ENCODE results near the gene DYNC1H1.
A peak's percentile ranks its signal among the peaks of the same experiment; 100 is the strongest.

The DYNC1H1 gene

GRCh38 chr14:102035914-102036313, 71.5 kb downstream of the DYNC1H1 start:
- DNase-seq (ENCODE audit: low spot score): no peak
- FAIRE-seq: no peak

DNA sequence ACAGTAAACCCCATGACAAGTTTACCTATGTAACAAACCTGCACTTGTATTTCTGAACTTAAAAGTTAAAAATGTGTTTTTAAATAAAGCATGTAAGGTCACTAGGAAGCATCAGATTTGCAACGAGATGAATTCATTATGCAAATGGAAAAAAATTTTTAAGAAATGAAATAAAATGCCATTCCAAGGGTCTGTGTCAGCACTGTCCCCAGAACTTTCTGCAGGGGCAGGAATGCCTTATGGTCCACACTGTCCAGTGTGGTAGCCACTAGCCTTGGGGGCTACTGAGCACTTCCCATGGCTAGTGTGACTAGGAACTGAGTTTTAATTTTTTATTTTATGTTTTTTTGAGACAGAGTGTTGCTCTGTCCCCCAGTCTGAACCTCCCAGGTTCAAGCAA, 73.3 kb downstream of the DYNC1H1 start:
- DNase-seq (ENCODE audit: low spot score) (no peak), FAIRE-seq (no peak)

DNA sequence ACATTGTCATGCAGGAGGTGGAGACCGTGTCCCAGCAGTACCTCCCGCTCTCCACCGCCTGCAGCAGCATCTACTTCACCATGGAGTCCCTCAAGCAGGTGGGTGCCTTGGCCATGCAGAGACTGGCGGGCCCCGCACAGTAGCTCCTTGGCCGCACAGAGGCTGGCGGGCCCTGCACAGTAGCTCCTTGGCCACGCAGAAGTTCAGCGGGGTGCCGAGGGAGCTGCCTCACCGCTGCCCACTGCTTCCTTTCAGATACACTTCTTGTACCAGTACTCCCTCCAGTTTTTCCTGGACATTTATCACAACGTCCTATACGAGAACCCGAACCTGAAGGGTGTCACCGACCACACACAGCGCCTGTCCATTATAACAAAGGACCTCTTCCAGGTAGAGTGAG, 74.8 kb downstream of the DYNC1H1 start:
- no peak for DNase-seq (ENCODE audit: low spot score)
- FAIRE-seq: no peak

DNA sequence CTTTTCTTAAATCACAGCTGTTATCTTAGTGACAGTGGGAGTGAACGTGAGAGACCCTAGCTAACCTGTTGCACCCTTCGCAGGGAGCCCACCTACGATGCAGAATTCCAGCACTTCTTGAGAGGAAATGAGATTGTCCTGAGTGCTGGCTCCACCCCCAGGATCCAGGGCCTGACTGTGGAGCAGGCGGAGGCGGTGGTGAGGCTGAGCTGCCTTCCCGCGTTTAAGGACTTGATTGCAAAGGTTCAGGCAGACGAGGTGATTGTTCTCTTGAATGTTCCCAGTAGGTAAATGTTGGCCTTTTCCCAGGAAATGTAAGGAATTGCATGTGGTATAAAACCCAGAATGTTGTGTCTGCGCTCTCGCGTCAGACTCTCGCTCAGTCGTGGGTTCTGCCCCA, 75.8 kb downstream of the DYNC1H1 start:
- DNase-seq (ENCODE audit: low spot score): no peak
- FAIRE-seq: no peak

- FAIRE-seq (no peak), DNase-seq (ENCODE audit: low spot score) (no peak)
Measured at GRCh38 chr14:102042699-102043098, 78.3 kb downstream of the DYNC1H1 start.

DNA sequence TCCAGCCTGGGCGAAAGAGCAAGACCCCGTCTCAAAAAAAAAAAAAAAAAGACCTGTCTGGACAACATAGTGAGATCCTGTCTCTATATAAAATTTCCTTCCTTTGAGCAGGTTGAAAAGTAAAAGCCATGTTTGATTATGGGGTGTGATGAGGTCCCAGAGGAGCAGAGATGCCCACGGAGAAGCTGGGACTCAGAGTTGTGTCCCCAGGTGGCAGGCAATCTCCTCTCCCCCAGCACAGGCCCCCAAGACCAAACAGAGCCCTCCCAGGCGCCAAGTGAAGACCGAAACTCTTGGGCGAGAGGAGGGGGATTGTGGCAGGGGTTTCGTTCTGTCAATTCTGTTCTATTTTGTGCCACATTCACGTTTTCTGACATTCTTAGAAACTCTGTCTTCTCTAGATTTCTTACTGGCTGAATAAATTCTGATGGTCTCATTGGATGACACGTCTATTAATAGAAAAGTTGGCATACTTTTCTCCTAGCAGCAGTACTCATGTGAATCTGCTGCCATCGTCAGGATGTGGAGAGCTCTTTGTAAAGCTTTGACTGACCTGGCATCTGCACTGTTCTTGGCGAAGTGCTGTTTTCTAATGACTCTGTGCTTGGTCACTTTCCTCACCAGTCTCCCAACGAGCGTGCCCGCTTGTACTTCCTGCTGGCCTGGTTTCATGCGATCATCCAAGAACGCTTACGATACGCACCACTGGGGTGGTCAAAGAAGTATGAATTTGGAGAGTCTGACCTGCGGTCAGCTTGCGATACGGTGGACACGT, 79.1 kb downstream of the DYNC1H1 start:
- DNase-seq (ENCODE audit: low spot score) (no peak), FAIRE-seq (no peak)

DNA sequence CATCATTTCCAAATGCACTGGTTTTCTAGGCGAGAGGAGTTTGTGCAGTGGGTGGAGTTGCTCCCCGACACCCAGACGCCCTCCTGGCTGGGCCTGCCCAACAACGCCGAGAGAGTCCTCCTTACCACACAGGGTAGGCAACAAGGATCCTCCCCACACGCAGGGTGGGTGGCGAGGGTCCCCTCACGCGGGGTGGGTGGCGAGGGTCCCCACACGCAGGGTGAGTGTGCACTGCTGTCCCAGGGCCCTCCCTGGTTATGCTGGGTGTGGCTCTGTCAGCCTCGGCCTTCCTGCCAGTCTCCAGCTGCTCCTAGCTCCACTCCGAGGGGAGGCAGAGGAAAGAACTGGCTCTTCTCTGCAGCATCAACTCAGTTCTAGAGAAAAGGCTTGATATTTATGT, 80.2 kb downstream of the DYNC1H1 start:
- no peak for DNase-seq (ENCODE audit: low spot score)
- FAIRE-seq: no peak

GRCh38 chr14:102046337-102047278, 82.2 kb downstream of the DYNC1H1 start:
- FAIRE-seq: no peak
- peak; percentile 8 for DNase-seq (ENCODE audit: low spot score)

- no peak for FAIRE-seq
- no peak for DNase-seq (ENCODE audit: low spot score)
Measured at GRCh38 chr14:102047808-102048540, 83.6 kb downstream of the DYNC1H1 start.

DNA sequence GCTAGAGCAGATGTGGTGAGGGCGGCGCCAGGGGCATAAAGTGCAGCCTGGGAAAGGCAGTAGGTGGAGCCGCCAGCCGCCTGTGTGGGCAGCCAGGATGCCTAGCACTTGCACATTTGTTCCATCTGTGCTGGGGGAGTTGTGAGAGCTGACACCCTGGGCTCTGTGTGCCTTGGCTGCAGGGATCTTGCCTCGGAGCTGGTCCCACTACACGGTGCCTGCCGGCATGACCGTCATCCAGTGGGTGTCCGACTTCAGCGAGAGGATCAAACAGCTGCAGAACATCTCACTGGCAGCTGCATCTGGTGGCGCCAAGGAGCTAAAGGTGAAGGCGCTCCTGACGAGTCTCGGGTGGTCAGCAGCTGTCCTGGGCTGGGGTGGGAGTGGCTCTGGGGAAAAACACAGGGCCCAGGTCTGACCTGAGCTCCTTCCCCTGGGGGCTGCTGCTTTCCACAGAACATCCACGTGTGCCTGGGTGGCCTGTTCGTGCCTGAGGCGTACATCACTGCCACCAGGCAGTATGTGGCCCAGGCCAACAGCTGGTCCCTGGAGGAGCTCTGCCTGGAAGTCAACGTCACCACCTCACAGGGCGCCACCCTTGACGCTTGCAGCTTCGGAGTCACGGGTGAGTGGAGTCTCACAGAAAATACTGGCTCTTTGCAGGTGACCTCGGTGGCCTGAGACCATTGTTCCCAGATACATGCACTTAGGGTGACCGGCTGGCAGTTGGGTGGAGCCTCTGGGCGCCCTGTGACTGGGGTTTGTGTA, 85.1 kb downstream of the DYNC1H1 start:
- no peak for FAIRE-seq
- no peak for DNase-seq (ENCODE audit: low spot score)

- DNase-seq (ENCODE audit: low spot score) (no peak), FAIRE-seq (no peak)
Measured at GRCh38 chr14:102050026-102050405, 85.6 kb downstream of the DYNC1H1 start.

- DNase-seq (ENCODE audit: low spot score) (no peak), FAIRE-seq (no peak)
Measured at GRCh38 chr14:102050625-102051024, 86.3 kb downstream of the DYNC1H1 start.

GRCh38 chr14:102052522-102052921, 88.1 kb downstream of the DYNC1H1 start:
- no peak for FAIRE-seq
- no peak for DNase-seq (ENCODE audit: low spot score)

DNA sequence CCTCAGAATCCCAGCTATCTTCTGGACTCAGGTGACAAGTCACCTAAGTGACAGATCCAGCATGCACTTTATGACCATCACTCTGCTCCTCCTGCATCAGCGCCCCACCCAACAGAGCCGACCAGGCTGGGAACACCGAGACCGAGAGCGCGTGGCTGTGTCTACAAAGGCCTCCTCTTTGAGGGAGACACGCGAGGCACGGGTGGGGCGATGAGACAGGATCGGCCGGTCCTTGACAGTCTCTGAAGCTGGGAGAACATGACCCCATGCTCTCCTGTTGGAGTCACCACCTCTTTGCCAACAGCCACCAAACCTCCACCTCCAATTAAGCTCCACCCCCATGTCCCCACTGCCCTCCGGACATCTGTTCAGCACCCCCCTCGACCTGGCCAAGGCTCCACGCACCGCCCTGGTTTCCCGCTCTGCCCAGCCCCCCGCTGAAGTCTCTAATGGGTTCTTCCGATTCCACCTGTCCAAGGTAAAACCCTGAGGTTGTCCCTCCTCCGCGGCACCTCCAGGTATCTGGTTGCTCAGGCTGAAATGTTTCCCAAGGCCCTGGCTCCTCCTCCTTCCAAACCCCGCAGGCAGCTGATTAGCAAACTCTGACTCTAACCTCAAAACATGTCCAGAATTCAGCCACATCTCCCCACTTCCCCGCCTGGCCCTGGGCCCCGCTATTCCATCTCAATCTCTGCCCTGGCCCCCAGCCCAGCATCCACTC, 91.0 kb downstream of the DYNC1H1 start:
- FAIRE-seq: no peak
- no peak for DNase-seq (ENCODE audit: low spot score)

GRCh38 chr14:102056694-102057442, 92.5 kb downstream of the DYNC1H1 start:
- FAIRE-seq (no peak), DNase-seq (ENCODE audit: low spot score) (no peak)

DNA sequence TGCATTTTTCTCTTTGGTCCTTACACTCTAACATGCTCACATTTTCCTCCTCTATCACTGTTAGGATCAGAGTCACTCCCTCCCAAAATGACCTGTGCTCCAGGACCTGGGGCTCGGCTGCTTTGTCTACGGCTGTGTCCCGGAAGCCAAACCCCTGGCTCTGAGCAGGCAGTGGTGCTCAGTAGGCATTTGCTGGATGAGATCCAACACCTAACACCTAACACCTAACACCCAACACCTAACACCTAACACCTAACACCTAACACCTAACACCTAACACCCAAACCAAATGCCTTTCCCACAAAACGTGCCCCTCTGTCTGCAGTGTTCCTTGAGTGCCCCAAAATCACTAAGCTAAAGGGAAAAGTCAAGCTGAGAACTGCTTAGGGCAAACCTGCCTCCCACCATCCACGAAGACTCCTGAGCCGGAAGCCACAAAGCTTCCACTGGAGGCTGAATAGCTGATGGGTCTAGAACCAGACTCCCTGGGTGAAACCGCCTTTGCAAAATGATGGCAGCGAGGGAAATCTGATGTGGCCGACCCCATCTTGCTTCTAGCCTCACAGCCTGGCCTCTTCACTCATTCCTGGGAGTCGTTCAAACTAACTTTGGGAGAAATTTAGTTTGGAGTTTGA, 93.2 kb downstream of the DYNC1H1 start:
- DNase-seq (ENCODE audit: low spot score) (no peak), FAIRE-seq (no peak)

DNA sequence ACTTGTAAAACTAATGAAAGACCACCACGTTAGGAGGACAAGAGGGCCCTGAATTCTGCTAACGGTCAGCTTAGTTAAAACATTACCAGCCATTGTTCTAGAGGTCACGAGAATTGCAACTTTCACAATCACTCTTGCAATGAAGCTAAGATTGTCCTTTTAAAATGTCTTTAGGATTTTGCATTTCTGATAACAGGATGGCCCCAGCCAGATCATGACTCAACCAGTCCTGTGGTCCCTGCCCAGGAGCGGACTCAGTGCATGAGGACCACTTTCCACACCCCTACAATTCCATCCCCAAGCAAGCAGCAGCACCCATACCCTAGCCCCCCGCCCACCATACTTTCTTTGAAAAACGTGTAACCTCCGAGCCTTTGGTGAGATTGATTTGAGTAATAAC, 93.8 kb downstream of the DYNC1H1 start:
- no peak for DNase-seq (ENCODE audit: low spot score)
- FAIRE-seq: no peak

- FAIRE-seq: no peak
Measured at GRCh38 chr14:102058961-102059360, 94.6 kb downstream of the DYNC1H1 start.

DNA sequence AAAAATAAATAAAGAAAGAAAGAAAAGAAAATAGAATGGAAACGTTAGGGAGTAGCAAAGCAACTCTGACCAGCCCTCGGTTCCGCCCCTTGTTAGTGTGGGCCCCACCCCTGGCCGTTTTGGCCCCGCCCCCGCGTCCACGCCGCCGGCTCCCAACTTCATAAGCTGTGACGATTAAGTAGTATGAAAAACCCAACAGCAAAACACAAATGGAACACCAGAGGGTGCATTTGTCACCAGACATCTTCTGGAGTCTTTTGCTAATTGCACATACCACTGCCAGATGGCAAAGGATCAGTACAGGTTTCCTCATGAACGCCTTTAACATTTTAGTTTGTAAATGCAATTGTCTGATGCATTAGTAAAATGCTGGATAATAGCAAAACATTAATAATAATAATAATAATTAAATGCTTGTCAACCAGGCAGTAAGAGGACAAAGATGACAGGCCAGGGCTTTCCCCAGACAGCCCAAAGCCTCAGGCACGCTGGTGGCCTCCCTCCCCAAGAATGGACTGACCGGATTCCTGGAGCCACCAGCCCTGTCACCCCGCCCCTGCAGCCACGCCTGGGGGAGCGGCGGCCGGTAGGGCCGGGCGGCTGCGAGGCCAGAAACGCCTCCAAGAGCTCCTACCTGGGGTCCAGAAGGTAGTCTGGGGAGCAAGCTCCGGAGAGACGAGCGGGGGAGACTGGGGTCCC, 98.9 kb downstream of the DYNC1H1 start:
- DNase-seq (ENCODE audit: low spot score) (peak; percentile 48), FAIRE-seq (no peak)

More at GRCh38 chr14:102058961-102059360, 94.6 kb downstream of the DYNC1H1 start:
- no peak for DNase-seq (ENCODE audit: low spot score)

Data from RCC 7860 (cell line).